CD4-positive, alpha-beta T cell (primary cell): ENCODE measurements around the gene TBX1. TPM values are rescaled to one million over a fixed set of nuclear protein-coding genes. Genes with fewer than 3 reads are reported as not detected.

Source experiments
- ATAC-seq: fragments of 200-7000 bp; cut with Tn5 transposase; one replicate; pipeline ENCODE4 v1.10.0; 2022; ENCODE audit warnings: mild to moderate bottlenecking; ENCODE audit not compliant: poor library complexity
- CTCF ChIA-PET: fragments of 350-600 bp; sonication (Branson Sonifier 250); formaldehyde crosslinking; loops from one replicate; lab custom pipeline; 2021; ENCODE audit warnings: antibody characterized with exemption, inconsistent platforms; lab: Charles Lee
- POLR2A ChIA-PET: fragments of 350-600 bp; sonication (Branson Sonifier 250); formaldehyde crosslinking; loops from one replicate; lab custom pipeline; 2021; ENCODE audit warnings: antibody characterized with exemption, inconsistent platforms; lab: Charles Lee
- DNase-seq, 14 experiments: peaks; one replicate each; pipeline ENCODE4 v3.0.0-alpha.2; 2013 to 2020; ENCODE audit warnings: mixed read lengths in 2 of 14
- H3K27ac ChIP-seq, 2 donors: one replicate each; pipeline versions ENCODE4 v1.5.1 to v1.7.0; 2013; ENCODE audit warnings: low read length in 2 of 2, low read depth in 1 of 2, mild to moderate bottlenecking in 1 of 2
- H3K27me3 ChIP-seq, 2 experiments: 1 replicate in 1 of 2; 2 replicates in 1 of 2; pipeline versions ENCODE4 v1.6.1 to v1.7.0; 2013; ENCODE audit warnings: low read length in 2 of 2, control low read depth in 1 of 2, mild to moderate bottlenecking in 1 of 2, moderate library complexity in 1 of 2; ENCODE audit not compliant: insufficient read depth in 2 of 2, control insufficient read depth in 1 of 2
- H3K36me3 ChIP-seq: one replicate; pipeline ENCODE4 v1.6.1; 2013; ENCODE audit warnings: low read length, control low read depth; ENCODE audit not compliant: insufficient read depth
- H3K4me1 ChIP-seq: one replicate; pipeline ENCODE4 v1.6.1; 2013; ENCODE audit warnings: low read length, control low read depth; ENCODE audit not compliant: insufficient read depth
- H3K4me3 ChIP-seq: one replicate; pipeline ENCODE4 v1.5.1; 2013; ENCODE audit warnings: mild to moderate bottlenecking, low read length, moderate library complexity
- H3K9me3 ChIP-seq, 2 experiments: 1 replicate in 1 of 2; 2 replicates in 1 of 2; pipeline versions ENCODE4 v1.6.1 to v1.7.0; 2013; ENCODE audit warnings: low read length in 2 of 2, mild to moderate bottlenecking in 2 of 2, control low read depth in 1 of 2, moderate library complexity in 1 of 2; ENCODE audit not compliant: control insufficient read depth in 1 of 2, insufficient read depth in 1 of 2
- H3K27ac Mint-ChIP-seq: one replicate; pipeline ENCODE4 v1.8.0; 2020; ENCODE audit warnings: mixed read lengths
- H3K27me3 Mint-ChIP-seq: one replicate; pipeline ENCODE4 v1.8.0; 2021; ENCODE audit warnings: mixed read lengths
- H3K36me3 Mint-ChIP-seq: one replicate; pipeline ENCODE4 v1.8.0; 2021; ENCODE audit warnings: low read depth, mixed read lengths
- H3K4me1 Mint-ChIP-seq: one replicate; pipeline ENCODE4 v1.8.0; 2021; ENCODE audit warnings: low read depth, mixed read lengths
- H3K4me3 Mint-ChIP-seq: one replicate; pipeline ENCODE4 v1.8.0; 2020; ENCODE audit warnings: mild to moderate bottlenecking, mixed read lengths
- H3K9me3 Mint-ChIP-seq: one replicate; pipeline ENCODE4 v1.8.0; 2020; ENCODE audit warnings: mixed read lengths
- CTCF ChIP-seq: fragments of 200-600 bp; IDR thresholded peaks from one replicate; pipeline ENCODE4 v1.8.0; 2022; ENCODE audit warnings: antibody characterized with exemption, mild to moderate bottlenecking
- intact Hi-C, 2 experiments: fragments of 100-400 bp; cut with DNase I in 1 of 2; cut with micrococcal nuclease in 1 of 2; formaldehyde crosslinking; loops; one replicate each; pipeline versions ENCODE4 v1.15.1 to v1.9.0; 2023 to 2025; cut with DNase I, micrococcal nuclease
- total RNA-seq, 174 experiments: library from RNA in 2 of 174; stranded (reverse) in 2 of 174; gene quantifications; one replicate each; pipeline ENCODE4 v1.2.3 and lab custom pipeline; 2021 to 2026

Gene TBX1
- total RNA-seq, 2 experiments from 2014 or later, result not detected

GRCh38 chr22:19757985-19758895, 2.3 kb upstream of the TBX1 start:
- H3K9me3 ChIP-seq, result peaks cover 0 to 33% of the 10 kb centered on the region in 2 experiments
- peaks cover 36% of the 10 kb centered on the region for H3K4me1 Mint-ChIP-seq
- CTCF ChIA-PET, result interaction anchor here (2.1 kb wide), 1 partner anchor 28 kb away, joined by 5 read pairs; no protein-coding TSS in a partner anchor
- intact Hi-C loops, result loop anchor here (2.0 to 5.0 kb wide), 2 partner anchors 27 to 134 kb away; no protein-coding TSS in a partner anchor
- H3K4me3 Mint-ChIP-seq, result peak overlapping the region; percentile 83
- no peak overlapping the region for H3K27ac ChIP-seq
- H3K27ac Mint-ChIP-seq, result no peak overlapping the region
- peaks cover 72% of the 10 kb centered on the region for H3K27me3 Mint-ChIP-seq
- H3K36me3 Mint-ChIP-seq, result no peaks in the 10 kb centered on the region
- peaks cover 58 to 75% of the 10 kb centered on the region in 2 experiments for H3K27me3 ChIP-seq
- DNase-seq (no peak), ATAC-seq (no peak)
- H3K4me3 ChIP-seq, result no peak overlapping the region
- H3K9me3 Mint-ChIP-seq, result no peaks in the 10 kb centered on the region
- TF ChIP-seq CTCF, result no peak
- H3K36me3 ChIP-seq, result no peaks in the 10 kb centered on the region
- H3K4me1 ChIP-seq, result peaks cover 32% of the 10 kb centered on the region
- POLR2A ChIA-PET, result no interaction called here

GRCh38 chr22:19758896-19759426, 1.6 kb upstream of the TBX1 start:
- peaks cover 32% of the 10 kb centered on the region for H3K4me1 ChIP-seq
- H3K4me3 Mint-ChIP-seq, result no peak overlapping the region
- no peaks in the 10 kb centered on the region for H3K9me3 Mint-ChIP-seq
- DNase-seq, result no peak
- H3K9me3 ChIP-seq, result peaks cover 0 to 40% of the 10 kb centered on the region in 2 experiments
- no peaks in the 10 kb centered on the region for H3K36me3 Mint-ChIP-seq
- peaks cover 65 to 81% of the 10 kb centered on the region in 2 experiments for H3K27me3 ChIP-seq
- H3K27ac ChIP-seq, result no peak overlapping the region
- no peaks in the 10 kb centered on the region for H3K36me3 ChIP-seq
- H3K27ac Mint-ChIP-seq, result no peak overlapping the region
- ChIA-PET POLR2A (interaction anchor here (0.6 kb wide), 1 partner anchor 151 kb away, joined by 3 read pairs; no protein-coding TSS in a partner anchor), CTCF (interaction anchor here (2.1 kb wide), 1 partner anchor 29 kb away, joined by 5 read pairs; no protein-coding TSS in a partner anchor)
- no peak overlapping the region for H3K4me3 ChIP-seq
- H3K27me3 Mint-ChIP-seq, result peaks cover 72% of the 10 kb centered on the region
- ATAC-seq, result no peak
- H3K4me1 Mint-ChIP-seq, result peaks cover 36% of the 10 kb centered on the region
- no peak for TF ChIP-seq CTCF
- intact Hi-C loops, result loop anchor here (5.0 kb wide), 1 partner anchor 133 kb away; no protein-coding TSS in a partner anchor

- peaks cover 0 to 40% of the 10 kb centered on the region in 2 experiments for H3K9me3 ChIP-seq
- H3K27ac ChIP-seq, result no peak overlapping the region
- Mint-ChIP-seq H3K4me1 (peaks cover 36% of the 10 kb centered on the region), H3K9me3 (no peaks in the 10 kb centered on the region), H3K36me3 (no peaks in the 10 kb centered on the region), H3K27me3 (peaks cover 70% of the 10 kb centered on the region), H3K4me3 (peak overlapping the region; percentile 85), H3K27ac (no peak overlapping the region)
- no peaks in the 10 kb centered on the region for H3K36me3 ChIP-seq
- ChIA-PET CTCF (interaction anchor here (2.1 kb wide), 1 partner anchor 29 kb away, joined by 5 read pairs; no protein-coding TSS in a partner anchor), POLR2A (interaction anchor here (0.6 kb wide), 1 partner anchor 151 kb away, joined by 3 read pairs; no protein-coding TSS in a partner anchor)
- no peak overlapping the region for H3K4me3 ChIP-seq
- peaks cover 65 to 81% of the 10 kb centered on the region in 2 experiments for H3K27me3 ChIP-seq
- TF ChIP-seq CTCF, result no peak
- no peak for ATAC-seq
- intact Hi-C loops, result loop anchor here (5.0 kb wide), 1 partner anchor 133 kb away; no protein-coding TSS in a partner anchor
- H3K4me1 ChIP-seq, result peaks cover 32% of the 10 kb centered on the region
- no peak for DNase-seq
Measured at GRCh38 chr22:19759427-19760057, 1.0 kb upstream of the TBX1 start.
